BJ (cell line): ENCODE data around the gene TGFB1I1. TPM values are rescaled to one million over a fixed set of nuclear protein-coding genes. Genes with fewer than 3 reads are reported as not detected.

ENCODE experiments used
- CTCF ChIA-PET: fragments of 350-600 bp; formaldehyde crosslinking; extraction: SDS; loops from one replicate; lab custom pipeline; 2021; ENCODE audit warnings: antibody characterized with exemption, inconsistent platforms; lab: Yijun Ruan, JAX
- POLR2A ChIA-PET: fragments of 300-600 bp; sonication (Branson Sonifier 250); formaldehyde crosslinking; extraction: SDS; loops from one replicate; lab custom pipeline; 2021; ENCODE audit warnings: antibody characterized with exemption; lab: Charles Lee
- DNase-seq: peaks from one replicate; pipeline ENCODE4 v3.0.0-alpha.2; 2011; ENCODE audit warnings: low read depth
- H3K27me3 ChIP-seq: 2 replicates; pipeline ENCODE4 v1.6.0; 2011; ENCODE audit warnings: low read length; ENCODE audit not compliant: control insufficient read depth, insufficient read depth
- H3K36me3 ChIP-seq: 2 replicates; pipeline ENCODE4 v1.5.1; 2011; ENCODE audit warnings: low read length; ENCODE audit not compliant: control insufficient read depth, insufficient read depth
- H3K4me3 ChIP-seq: 2 replicates; pipeline ENCODE4 v1.5.1; 2011; ENCODE audit warnings: low read depth, mild to moderate bottlenecking, control low read depth, low read length
- CTCF ChIP-seq: IDR thresholded peaks from 2 replicates; pipeline ENCODE4 v1.5.1; 2011; ENCODE audit warnings: low read depth, mild to moderate bottlenecking, control low read depth, inconsistent platforms, low read length, moderate library complexity; ENCODE audit not compliant: insufficient read depth
- polyA plus RNA-seq: library from polyadenylated mRNA; depleted of rRNA; stranded (reverse); fragments of >200 nt; gene quantifications from 2 replicates; pipeline ENCODE4 v1.2.3, GENCODE V29; 2011

TGFB1I1 gene
- polyA plus RNA-seq, 1 experiment = 92.3 TPM

GRCh38 chr16:31428279-31428597 lies 43.7 kb upstream of the TGFB1I1 start, which contains the start of gene COX6A2:
TSS of gene COX6A2 (minus strand) at chr16:31428360. CDS start at chr16:31428325, 35 bp downstream.
- CTCF ChIA-PET = interaction anchor here (1.2 to 1.8 kb wide), 2 partner anchors 14 to 286 kb away, joined by 3 to 9 read pairs; partner anchors contain the start of gene ZNF843
- POLR2A ChIA-PET = no interaction called here
- H3K4me3 ChIP-seq = peak within 1 kb of the TSS; percentile 25
- H3K36me3 ChIP-seq = no peaks in the 10 kb centered on the region
- DNase-seq = no peak
- peaks cover 4% of the 10 kb centered on the region for H3K27me3 ChIP-seq
- TF ChIP-seq CTCF = no peak

- CTCF ChIA-PET = interaction anchor here (0.6 to 1.8 kb wide), 3 partner anchors 14 to 287 kb away, joined by 3 to 9 read pairs (median 3); partner anchors contain the start of gene ZNF843
- no peak for DNase-seq
- TF ChIP-seq CTCF = no peak
- H3K27me3 ChIP-seq = peaks cover 3% of the 10 kb centered on the region; the same call in 1 of the 2 replicates
- H3K36me3 ChIP-seq = no peaks in the 10 kb centered on the region
- POLR2A ChIA-PET = no interaction called here
- H3K4me3 ChIP-seq = no peak overlapping the region
Measured at GRCh38 chr16:31428638-31429247, 43.2 kb upstream of the TGFB1I1 start.

- ChIA-PET POLR2A (no interaction called here), CTCF (interaction anchor here (0.6 to 1.8 kb wide), 3 partner anchors 13 to 235 kb away, joined by 3 to 9 read pairs (median 3); partner anchors contain the start of gene ZNF843)
- H3K36me3 ChIP-seq = no peaks in the 10 kb centered on the region
- no peak for TF ChIP-seq CTCF
- H3K27me3 ChIP-seq = peaks cover 3% of the 10 kb centered on the region; the same call in 1 of the 2 replicates
- H3K4me3 ChIP-seq = no peak overlapping the region
- no peak for DNase-seq
Measured at GRCh38 chr16:31429314-31429713, 42.6 kb upstream of the TGFB1I1 start.

GRCh38 chr16:31429796-31430195 lies 42.2 kb upstream of the TGFB1I1 start:
- H3K4me3 ChIP-seq = no peak overlapping the region
- ChIA-PET POLR2A (no interaction called here), CTCF (interaction anchor here (0.7 kb wide), 1 partner anchor 236 kb away, joined by 3 read pairs; no protein-coding TSS in a partner anchor)

More at GRCh38 chr16:31429796-31430195, 42.2 kb upstream of the TGFB1I1 start:
- Histone ChIP-seq H3K27me3 (peaks cover 3% of the 10 kb centered on the region; the same call in 1 of the 2 replicates), H3K36me3 (no peaks in the 10 kb centered on the region)
- DNase-seq = no peak
- TF ChIP-seq CTCF = no peak
